ENCODE results near the gene ZNF22.

DNA sequence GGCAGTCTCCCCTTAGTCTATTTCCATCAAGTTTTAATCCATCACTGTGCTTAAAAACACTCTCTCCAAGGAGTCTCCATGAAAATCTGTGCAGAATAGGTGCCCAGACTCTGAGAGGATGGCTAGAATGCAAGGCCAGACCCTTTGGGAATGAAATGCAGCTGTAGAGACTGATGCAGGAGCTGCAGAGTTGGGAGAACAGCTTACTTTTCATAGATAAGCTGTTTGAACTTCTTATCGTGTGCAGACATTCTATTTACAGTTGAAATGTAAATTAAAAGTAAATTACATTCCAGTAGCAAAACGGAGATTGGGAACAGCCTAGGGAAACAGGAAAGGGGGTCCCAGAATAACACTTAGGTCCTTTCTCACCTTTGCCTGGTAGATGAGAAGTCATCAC, 14.9 kb downstream of the ZNF22 start:
- TF ChIP-seq TCF12 (IDR thresholded peaks at IDR 0.05; ENCODE audit: low read depth, low read length) (no peak), RAD21 (IDR thresholded peaks at IDR 0.05 in 1 of 2, conservative IDR thresholded peaks at IDR 0.05 in 1 of 2; ENCODE audit: low read depth in 2 of 2, low read length in 2 of 2) (no peak), POLR2AphosphoS5 (IDR thresholded peaks at IDR 0.05; ENCODE audit: low read depth, low read length) (no peak)
- TF ChIP-seq, protein P1, sequence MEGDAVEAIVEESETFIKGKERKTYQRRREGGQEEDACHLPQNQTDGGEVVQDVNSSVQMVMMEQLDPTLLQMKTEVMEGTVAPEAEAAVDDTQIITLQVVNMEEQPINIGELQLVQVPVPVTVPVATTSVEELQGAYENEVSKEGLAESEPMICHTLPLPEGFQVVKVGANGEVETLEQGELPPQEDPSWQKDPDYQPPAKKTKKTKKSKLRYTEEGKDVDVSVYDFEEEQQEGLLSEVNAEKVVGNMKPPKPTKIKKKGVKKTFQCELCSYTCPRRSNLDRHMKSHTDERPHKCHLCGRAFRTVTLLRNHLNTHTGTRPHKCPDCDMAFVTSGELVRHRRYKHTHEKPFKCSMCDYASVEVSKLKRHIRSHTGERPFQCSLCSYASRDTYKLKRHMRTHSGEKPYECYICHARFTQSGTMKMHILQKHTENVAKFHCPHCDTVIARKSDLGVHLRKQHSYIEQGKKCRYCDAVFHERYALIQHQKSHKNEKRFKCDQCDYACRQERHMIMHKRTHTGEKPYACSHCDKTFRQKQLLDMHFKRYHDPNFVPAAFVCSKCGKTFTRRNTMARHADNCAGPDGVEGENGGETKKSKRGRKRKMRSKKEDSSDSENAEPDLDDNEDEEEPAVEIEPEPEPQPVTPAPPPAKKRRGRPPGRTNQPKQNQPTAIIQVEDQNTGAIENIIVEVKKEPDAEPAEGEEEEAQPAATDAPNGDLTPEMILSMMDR (IDR thresholded peaks at IDR 0.05; ENCODE audit: control extremely low read depth in 1 of 3, insufficient read depth in 1 of 3, low read depth in 1 of 3, low read length in 3 of 3), result no peak
